H9 (cell line): ENCODE data around the gene TIMM17A. TPM values are rescaled to one million over a fixed set of nuclear protein-coding genes. Genes with fewer than 3 reads are reported as not detected.

Experiments used
- DNase-seq: peaks from one replicate; pipeline ENCODE4 v3.0.0-alpha.2; 2017
- H2AFZ ChIP-seq: one replicate; pipeline ENCODE4 v1.6.1; 2013; ENCODE audit warnings: mild to moderate bottlenecking, low read length, control low read depth, moderate library complexity
- H2AK5ac ChIP-seq: 2 replicates; pipeline ENCODE4 v1.6.1; 2013; ENCODE audit warnings: low read length, control low read depth, mixed read lengths; ENCODE audit not compliant: insufficient read length
- H2BK120ac ChIP-seq: one replicate; pipeline ENCODE4 v1.6.1; 2013; ENCODE audit warnings: low read depth, mild to moderate bottlenecking, low read length, control low read depth, inconsistent platforms; ENCODE audit not compliant: poor library complexity, severe bottlenecking
- H2BK12ac ChIP-seq: 2 replicates; pipeline ENCODE4 v1.6.1; 2013; ENCODE audit warnings: low read length, control low read depth, mixed read lengths, low read depth; ENCODE audit not compliant: insufficient read length
- H2BK15ac ChIP-seq: 2 replicates; pipeline ENCODE4 v1.6.1; 2013; ENCODE audit warnings: low read depth, low read length, control low read depth
- H2BK20ac ChIP-seq: one replicate; pipeline ENCODE4 v1.6.1; 2013; ENCODE audit warnings: low read depth, mild to moderate bottlenecking, low read length, control low read depth, inconsistent platforms; ENCODE audit not compliant: poor library complexity, severe bottlenecking
- H2BK5ac ChIP-seq: 2 replicates; pipeline ENCODE4 v1.6.1; 2013; ENCODE audit warnings: low read length, control low read depth, mixed read lengths; ENCODE audit not compliant: insufficient read length
- H3K14ac ChIP-seq: 2 replicates; pipeline ENCODE4 v1.6.1; 2013; ENCODE audit warnings: low read length, control low read depth; ENCODE audit not compliant: insufficient read depth
- H3K18ac ChIP-seq: 2 replicates; pipeline ENCODE4 v1.6.1; 2013; ENCODE audit warnings: low read depth, mild to moderate bottlenecking, mixed read lengths, low read length, control low read depth; ENCODE audit not compliant: insufficient read length
- H3K23ac ChIP-seq: 2 replicates; pipeline ENCODE4 v1.6.1; 2013; ENCODE audit warnings: low read length, control low read depth, mixed read lengths, low read depth; ENCODE audit not compliant: insufficient read length
- H3K23me2 ChIP-seq: 2 replicates; pipeline ENCODE4 v1.6.1; 2013; ENCODE audit warnings: low read depth, mild to moderate bottlenecking, mixed read lengths, low read length, control low read depth; ENCODE audit not compliant: insufficient read length, poor library complexity, severe bottlenecking
- H3K27ac ChIP-seq: 2 replicates; pipeline ENCODE4 v1.5.1; 2013; ENCODE audit warnings: low read length, control low read depth, mixed read lengths, low read depth; ENCODE audit not compliant: insufficient read length
- H3K27me3 ChIP-seq: 2 replicates; pipeline ENCODE4 v1.6.1; 2013; ENCODE audit warnings: low read length, control low read depth, inconsistent platforms; ENCODE audit not compliant: insufficient read depth
- H3K4ac ChIP-seq: 2 replicates; pipeline ENCODE4 v1.6.1; 2013; ENCODE audit warnings: low read depth, mild to moderate bottlenecking, control low read depth, inconsistent platforms, low read length, moderate library complexity
- H3K4me1 ChIP-seq: 2 replicates; pipeline ENCODE4 v1.6.1; 2013; ENCODE audit warnings: low read length, control low read depth, inconsistent platforms; ENCODE audit not compliant: insufficient read depth
- H3K4me2 ChIP-seq: 2 replicates; pipeline ENCODE4 v1.6.1; 2013; ENCODE audit warnings: low read length, control low read depth, mixed read lengths; ENCODE audit not compliant: insufficient read length, insufficient read depth
- H3K56ac ChIP-seq: 2 replicates; pipeline ENCODE4 v1.6.1; 2013; ENCODE audit warnings: low read depth, mild to moderate bottlenecking, mixed read lengths, low read length, control low read depth; ENCODE audit not compliant: insufficient read length
- H3K79me1 ChIP-seq: 2 replicates; pipeline ENCODE4 v1.6.1; 2013; ENCODE audit warnings: low read depth, mild to moderate bottlenecking, moderate library complexity, low read length, control low read depth, inconsistent platforms; ENCODE audit not compliant: insufficient read depth, poor library complexity, severe bottlenecking
- H3K79me2 ChIP-seq: 2 replicates; pipeline ENCODE4 v1.6.1; 2013; ENCODE audit warnings: low read length, control low read depth, inconsistent platforms; ENCODE audit not compliant: insufficient read depth
- H3K9ac ChIP-seq: 2 replicates; pipeline ENCODE4 v1.6.1; 2013; ENCODE audit warnings: low read length, control low read depth, mixed read lengths; ENCODE audit not compliant: insufficient read length; ENCODE audit errors: extremely low read depth
- H3K9me3 ChIP-seq: one replicate; pipeline ENCODE4 v1.6.1; 2013; ENCODE audit warnings: low read depth, low read length, inconsistent platforms; ENCODE audit not compliant: control insufficient read depth
- H3T11ph ChIP-seq: one replicate; pipeline ENCODE4 v1.6.1; 2013; ENCODE audit warnings: mild to moderate bottlenecking, low read length, control low read depth, inconsistent platforms
- H4K20me1 ChIP-seq: one replicate; pipeline ENCODE4 v1.6.1; 2013; ENCODE audit not compliant: control insufficient read depth, insufficient read length, insufficient read depth
- H4K5ac ChIP-seq: 2 replicates; pipeline ENCODE4 v1.6.1; 2013; ENCODE audit warnings: low read depth, mild to moderate bottlenecking, mixed read lengths, low read length, control low read depth; ENCODE audit not compliant: insufficient read length
- H4K8ac ChIP-seq: replicated peaks from 2 replicates; pipeline ENCODE4 v1.6.1; 2013; ENCODE audit warnings: low read length, control low read depth, mixed read lengths, low read depth; ENCODE audit not compliant: insufficient read length
- H4K91ac ChIP-seq: 2 replicates; pipeline ENCODE4 v1.6.1; 2013; ENCODE audit warnings: low read depth, mild to moderate bottlenecking, moderate library complexity, mixed read lengths, low read length, control low read depth; ENCODE audit not compliant: insufficient read length
- H3K27ac Mint-ChIP-seq, 3 experiments: 2 replicates in 2 of 3; 3 replicates in 1 of 3; pipeline ENCODE4 v1.8.0; 2020 to 2021; ENCODE audit warnings: mixed read lengths in 3 of 3, mild to moderate bottlenecking in 1 of 3, moderate library complexity in 1 of 3
- H3K27me3 Mint-ChIP-seq: 2 replicates; pipeline ENCODE4 v1.8.0; 2021; ENCODE audit warnings: low read depth, mild to moderate bottlenecking, moderate library complexity, mixed read lengths
- H3K36me3 Mint-ChIP-seq, 3 experiments: 2 replicates in 2 of 3; 3 replicates in 1 of 3; pipeline ENCODE4 v1.8.0; 2020 to 2021; ENCODE audit warnings: low read depth in 3 of 3, mixed read lengths in 3 of 3; ENCODE audit not compliant: insufficient read depth in 1 of 3
- H3K4me1 Mint-ChIP-seq, 2 experiments: 2 replicates each; pipeline ENCODE4 v1.8.0; 2020; ENCODE audit warnings: mixed read lengths in 2 of 2
- H3K4me3 Mint-ChIP-seq, 2 experiments: 2 replicates in 1 of 2; 3 replicates in 1 of 2; pipeline ENCODE4 v1.8.0; 2020 to 2021; ENCODE audit warnings: mild to moderate bottlenecking in 2 of 2, mixed read lengths in 2 of 2, moderate library complexity in 1 of 2
- H3K9me3 Mint-ChIP-seq, 2 experiments: 2 replicates in 1 of 2; 3 replicates in 1 of 2; pipeline ENCODE4 v1.8.0; 2020; ENCODE audit warnings: mild to moderate bottlenecking in 2 of 2, mixed read lengths in 2 of 2, moderate library complexity in 1 of 2
- CTCF ChIP-seq: fragments of 200-600 bp; sonication (generic); conservative IDR thresholded peaks from 3 replicates; pipeline ENCODE4 v1.8.0; 2021; ENCODE audit warnings: antibody characterized with exemption, mild to moderate bottlenecking
- WGBS: extraction: QIAGEN DNeasy Blood & Tissue Kit; methylation state at CpG from one replicate; pipeline ENCODE4 v1.1.7; 2013; ENCODE audit warnings: missing lambda C conversion rate, low lambda C conversion rate, mixed read lengths; ENCODE audit not compliant: insufficient read length; ENCODE audit errors: extremely low coverage; 5-methylcytosine and 5-hydroxymethylcytosine counted together
- total RNA-seq: library from RNA; stranded (reverse); gene quantifications from 2 replicates; pipeline ENCODE4 v1.2.1, GENCODE V29; 2021

The TIMM17A gene
- total RNA-seq, 1 experiment from 2014 or later, result 60.9 TPM

- Histone ChIP-seq H2AFZ (no peak overlapping the region), H3K23ac (no peak overlapping the region), H3K18ac (peak overlapping the region; percentile 78), H3K27ac (no peak overlapping the region), H4K20me1 (no peaks in the 10 kb centered on the region), H2BK120ac (no peak overlapping the region), H4K8ac (no peak overlapping the region), H3K79me1 (no peaks in the 10 kb centered on the region), H3K79me2 (no peaks in the 10 kb centered on the region), H3T11ph (no peak overlapping the region), H2AK5ac (no peak overlapping the region), H2BK15ac (no peak overlapping the region), H3K9me3 (no peaks in the 10 kb centered on the region), H3K4ac (no peak overlapping the region), H3K9ac (peak overlapping the region; percentile 34), H2BK12ac (no peak overlapping the region), H4K5ac (no peak overlapping the region), H3K27me3 (no peaks in the 10 kb centered on the region), H3K4me1 (peaks cover 16% of the 10 kb centered on the region), H2BK5ac (no peak overlapping the region), H3K4me2 (peak overlapping the region; percentile 25), H3K14ac (peak overlapping the region; percentile 14), H3K23me2 (peaks cover 15% of the 10 kb centered on the region), H4K91ac (no peak overlapping the region), H2BK20ac (peak overlapping the region; percentile 7), H3K56ac (no peak overlapping the region)
- peaks cover 5 to 41% (median 34%) of the 10 kb centered on the region in 3 experiments; a peak in 6 of 7 replicates for H3K36me3 Mint-ChIP-seq
- peaks cover 46 to 61% of the 10 kb centered on the region in 2 experiments for H3K4me1 Mint-ChIP-seq
- H3K9me3 Mint-ChIP-seq, result no peaks in the 10 kb centered on the region
- H3K27ac Mint-ChIP-seq, result peak overlapping the region; percentile 92 to 95 (median 92); a peak in 5 of 7 replicates
- no peaks in the 10 kb centered on the region for H3K27me3 Mint-ChIP-seq
- DNase-seq, result peak; percentile 81
- H3K4me3 Mint-ChIP-seq, result peak overlapping the region; percentile 39 to 59; a peak in 4 of 5 replicates
- TF ChIP-seq CTCF, result peak; percentile 95
- no CpG with 5 or more reads among the region's 11 CpGs for WGBS
Measured at GRCh38 chr1:202009326-202010179, 54.2 kb downstream of the TIMM17A start.
